LNCAP (cell line): ENCODE measurements around the gene NUBP2.

Experiments
- TF ChIP-seq, protein P1 (sequence below): fragments of 450-650 bp; IDR thresholded peaks from 2 replicates; pipeline ENCODE4 v1.5.1; 2017; ENCODE audit warnings: mild to moderate bottlenecking

NUBP2 gene

DNA sequence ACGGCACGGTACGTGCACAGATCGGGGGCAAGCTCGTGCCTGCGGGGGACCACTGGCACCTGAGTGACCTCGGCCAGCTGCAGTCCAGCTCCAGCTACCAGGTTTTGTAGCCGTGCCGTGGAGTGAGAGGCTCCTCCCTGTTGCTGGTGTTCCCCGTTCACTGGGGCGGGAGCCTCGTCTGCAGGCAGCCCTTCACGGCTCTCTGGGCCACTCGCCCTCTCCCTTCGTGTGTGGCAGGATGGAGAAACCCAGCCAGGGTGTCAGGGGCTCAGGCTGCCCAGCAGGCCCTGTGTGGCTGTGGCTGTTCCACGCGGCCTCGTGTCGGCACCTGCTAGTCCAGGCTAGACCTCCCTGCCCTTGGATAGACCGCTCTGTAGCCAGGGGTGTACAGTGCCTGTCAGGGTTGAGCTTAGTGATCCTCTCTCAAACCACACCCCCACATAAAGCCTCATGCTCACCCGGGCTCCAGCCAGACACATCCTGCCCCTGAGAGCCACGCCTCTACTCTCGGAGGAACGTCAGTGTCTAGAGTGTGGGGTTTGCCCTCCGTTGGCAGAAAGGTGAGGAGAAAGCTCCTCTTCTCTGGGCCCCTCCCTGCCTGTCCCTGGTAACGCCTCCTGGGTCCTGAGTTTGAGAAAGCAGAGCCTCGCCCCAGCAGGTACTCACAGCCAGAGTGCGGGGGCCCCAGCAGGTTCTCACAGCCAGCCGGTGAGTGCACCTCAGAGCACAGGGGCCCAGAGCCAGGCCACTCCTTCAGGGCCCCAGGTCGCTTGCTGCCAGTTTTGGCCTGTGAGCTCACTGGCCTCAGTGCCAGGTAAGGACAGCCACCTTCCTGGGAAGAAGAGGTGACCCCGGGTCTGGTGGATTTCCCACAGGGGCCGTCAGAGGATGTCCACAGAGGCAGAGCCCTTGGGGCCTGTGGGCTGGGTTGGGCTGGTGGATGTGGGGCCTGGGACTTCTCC, 39.1 kb upstream of the NUBP2 start:
- TF ChIP-seq, protein P1, sequence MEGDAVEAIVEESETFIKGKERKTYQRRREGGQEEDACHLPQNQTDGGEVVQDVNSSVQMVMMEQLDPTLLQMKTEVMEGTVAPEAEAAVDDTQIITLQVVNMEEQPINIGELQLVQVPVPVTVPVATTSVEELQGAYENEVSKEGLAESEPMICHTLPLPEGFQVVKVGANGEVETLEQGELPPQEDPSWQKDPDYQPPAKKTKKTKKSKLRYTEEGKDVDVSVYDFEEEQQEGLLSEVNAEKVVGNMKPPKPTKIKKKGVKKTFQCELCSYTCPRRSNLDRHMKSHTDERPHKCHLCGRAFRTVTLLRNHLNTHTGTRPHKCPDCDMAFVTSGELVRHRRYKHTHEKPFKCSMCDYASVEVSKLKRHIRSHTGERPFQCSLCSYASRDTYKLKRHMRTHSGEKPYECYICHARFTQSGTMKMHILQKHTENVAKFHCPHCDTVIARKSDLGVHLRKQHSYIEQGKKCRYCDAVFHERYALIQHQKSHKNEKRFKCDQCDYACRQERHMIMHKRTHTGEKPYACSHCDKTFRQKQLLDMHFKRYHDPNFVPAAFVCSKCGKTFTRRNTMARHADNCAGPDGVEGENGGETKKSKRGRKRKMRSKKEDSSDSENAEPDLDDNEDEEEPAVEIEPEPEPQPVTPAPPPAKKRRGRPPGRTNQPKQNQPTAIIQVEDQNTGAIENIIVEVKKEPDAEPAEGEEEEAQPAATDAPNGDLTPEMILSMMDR = no peak

DNA sequence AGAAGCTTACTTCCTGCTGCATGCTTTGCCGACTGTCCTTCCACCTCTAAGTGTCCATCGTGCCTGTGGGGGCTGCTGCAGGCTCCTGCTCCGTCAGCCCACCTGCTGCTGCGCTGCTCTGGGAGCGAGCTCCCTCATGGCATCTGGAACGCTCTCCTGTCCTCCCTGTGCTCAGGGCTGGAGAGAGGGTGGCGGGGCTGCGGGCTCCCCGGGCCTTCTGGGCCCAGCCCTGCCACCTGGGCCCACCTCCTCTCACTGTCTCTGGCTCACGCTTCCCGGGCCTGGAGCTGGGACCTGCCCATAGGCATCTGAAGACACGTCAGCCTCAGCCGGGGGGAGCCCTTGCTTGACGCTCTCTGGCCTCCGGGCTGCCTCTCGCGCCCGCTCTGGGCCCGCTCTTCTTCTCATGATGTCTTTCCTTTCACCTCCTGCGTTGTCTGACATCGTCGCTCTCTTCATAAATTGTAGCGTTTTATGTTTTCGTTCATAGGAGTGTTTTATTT, 38.4 kb upstream of the NUBP2 start:
- TF ChIP-seq, protein P1 = no peak

DNA sequence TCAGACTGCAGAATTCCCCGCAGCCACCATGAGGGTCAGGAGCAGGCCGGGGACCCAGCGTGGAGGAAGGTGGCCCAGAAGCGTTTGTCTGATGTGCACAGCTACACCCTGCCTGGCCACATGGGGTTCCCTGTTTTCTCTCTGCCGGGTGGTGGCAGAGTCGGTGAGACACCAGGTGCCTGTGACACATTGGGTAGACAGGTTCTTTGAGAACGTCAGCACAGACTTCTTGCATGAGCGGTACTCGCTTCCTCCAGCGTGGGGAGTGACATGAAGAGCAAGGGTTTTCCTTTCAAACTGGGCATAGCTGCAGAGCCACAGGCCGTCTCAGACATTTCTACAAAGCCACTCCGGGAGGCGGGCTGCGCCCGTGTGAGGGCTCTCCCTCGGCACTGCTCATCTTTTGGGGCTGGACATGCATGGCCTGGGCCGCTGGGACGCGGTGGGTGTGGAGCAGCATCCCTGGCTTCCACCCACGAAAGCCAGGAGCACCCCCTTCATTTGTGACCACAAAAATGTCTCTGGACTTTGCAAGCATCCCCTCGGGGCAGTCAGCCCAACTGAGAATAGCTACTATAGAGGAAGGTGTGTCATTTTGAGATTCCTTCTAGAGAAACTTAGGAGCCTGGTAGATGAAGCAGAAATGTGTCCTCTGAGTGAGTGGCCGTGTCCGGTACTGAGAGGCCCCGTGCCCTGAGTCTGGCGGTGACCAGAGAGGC, 37.4 kb upstream of the NUBP2 start:
- TF ChIP-seq, protein P1 = no peak

DNA sequence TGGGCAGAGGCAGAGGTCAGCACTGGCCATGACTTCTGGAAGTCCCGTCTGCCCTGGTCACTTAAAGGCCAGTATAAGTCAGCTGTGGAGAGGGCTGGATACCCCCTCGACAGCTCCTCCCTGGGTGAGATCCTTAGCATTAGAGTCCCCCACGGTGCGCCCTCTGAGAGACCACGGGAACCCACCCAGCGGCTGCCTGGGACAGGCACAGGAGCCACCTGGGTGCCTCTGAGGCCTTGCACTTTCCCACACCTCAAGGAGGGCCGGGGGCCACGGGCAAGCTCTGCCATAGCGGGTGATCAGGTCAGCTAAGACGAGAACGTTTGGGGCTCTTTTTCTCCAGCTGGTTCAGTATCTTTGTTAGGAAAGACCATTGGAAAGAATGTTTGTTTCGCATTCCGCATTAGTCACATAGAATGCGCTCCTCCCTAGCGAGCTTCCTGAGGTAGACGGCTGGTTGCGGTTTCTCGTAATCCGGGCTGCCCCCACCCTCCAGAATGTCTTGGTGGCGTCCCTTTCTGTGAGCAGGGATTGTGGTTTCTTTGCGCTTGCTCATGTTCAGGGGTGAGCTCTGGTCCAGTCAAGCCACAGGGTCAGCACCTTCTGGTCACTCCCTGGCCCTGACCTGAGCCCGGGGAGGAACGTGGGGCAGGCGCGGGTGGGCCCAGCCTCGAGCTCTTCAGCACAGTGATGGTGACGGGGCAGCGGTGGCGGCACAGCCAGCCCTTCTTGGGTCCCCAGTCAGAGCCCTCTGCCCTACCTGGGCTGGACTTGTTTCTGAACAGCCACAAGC, 36.7 kb upstream of the NUBP2 start:
- TF ChIP-seq, protein P1 = no peak

DNA sequence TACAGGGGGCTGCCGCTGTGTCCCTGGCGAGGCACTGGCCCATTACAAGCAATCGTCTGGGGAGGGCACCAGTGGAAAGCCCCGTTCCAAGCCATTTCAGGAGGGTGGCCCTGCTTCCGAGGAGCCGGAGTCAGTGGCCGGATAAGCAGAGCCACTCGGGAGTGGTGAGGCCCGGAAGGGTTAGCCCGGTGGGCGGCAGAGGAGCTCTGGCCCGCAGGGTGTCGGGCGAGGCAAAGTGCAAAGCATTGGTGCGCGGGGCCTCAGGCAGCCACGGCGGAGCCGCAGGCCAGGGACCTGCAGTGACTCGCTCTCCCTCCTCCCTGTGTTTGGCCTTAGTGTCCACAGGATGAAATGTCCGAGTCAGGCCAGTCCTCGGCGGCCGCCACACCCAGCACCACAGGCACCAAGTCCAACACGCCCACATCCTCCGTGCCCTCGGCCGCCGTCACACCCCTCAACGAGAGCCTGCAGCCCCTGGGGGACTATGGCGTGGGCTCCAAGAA, 36.0 kb upstream of the NUBP2 start:
- TF ChIP-seq, protein P1 = no peak

DNA sequence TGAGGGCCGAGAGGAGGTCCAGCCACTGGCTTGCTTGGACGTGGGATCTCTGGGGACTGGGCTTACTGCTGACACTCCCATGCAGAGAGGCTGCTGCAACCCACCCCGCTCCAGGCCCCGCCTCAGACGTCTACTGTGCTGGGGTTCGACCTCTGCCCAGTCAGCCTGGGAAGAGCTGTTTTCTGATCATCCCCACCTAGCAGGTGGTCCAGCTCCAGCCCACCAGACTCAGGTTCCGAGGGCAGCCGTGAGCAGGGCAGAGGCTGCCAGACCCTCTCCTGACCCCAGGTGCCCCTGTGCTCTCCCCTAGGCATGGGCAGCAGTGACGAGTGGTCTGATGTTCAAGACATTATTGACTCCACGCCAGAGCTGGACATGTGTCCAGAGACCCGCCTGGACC, 34.8 kb upstream of the NUBP2 start:
- TF ChIP-seq, protein P1 = no peak
